Ectodermal cell (in vitro differentiated cells): ENCODE data around the gene ABHD5.

Source experiments
- H3K27ac ChIP-seq: 2 replicates; pipeline ENCODE4 v1.7.0; 2013; ENCODE audit warnings: mild to moderate bottlenecking, low read depth, low read length; ENCODE audit not compliant: insufficient read depth, poor library complexity, severe bottlenecking
- H3K27me3 ChIP-seq: 2 replicates; pipeline ENCODE4 v1.7.0; 2013; ENCODE audit warnings: mild to moderate bottlenecking, low read length; ENCODE audit not compliant: insufficient read depth, control insufficient read depth, poor library complexity, severe bottlenecking
- H3K36me3 ChIP-seq: one replicate; pipeline ENCODE4 v1.7.0; 2013; ENCODE audit warnings: low read length; ENCODE audit not compliant: control insufficient read depth, insufficient read depth
- H3K4me1 ChIP-seq: one replicate; pipeline ENCODE4 v1.7.0; 2013; ENCODE audit warnings: low read length; ENCODE audit not compliant: control insufficient read depth, insufficient read depth
- H3K4me3 ChIP-seq: 2 replicates; pipeline ENCODE4 v1.7.0; 2013; ENCODE audit warnings: low read depth, low read length, control low read depth; ENCODE audit not compliant: insufficient read depth
- H3K9me3 ChIP-seq: 2 replicates; pipeline ENCODE4 v1.7.0; 2013; ENCODE audit warnings: mild to moderate bottlenecking, low read length, moderate library complexity; ENCODE audit not compliant: control insufficient read depth
- WGBS, 2 experiments: methylation state at CpG; one replicate each; pipeline ENCODE4 v1.1.7; 2013; ENCODE audit warnings: missing lambda C conversion rate in 2 of 2; 5-methylcytosine and 5-hydroxymethylcytosine counted together

ABHD5 gene

DNA sequence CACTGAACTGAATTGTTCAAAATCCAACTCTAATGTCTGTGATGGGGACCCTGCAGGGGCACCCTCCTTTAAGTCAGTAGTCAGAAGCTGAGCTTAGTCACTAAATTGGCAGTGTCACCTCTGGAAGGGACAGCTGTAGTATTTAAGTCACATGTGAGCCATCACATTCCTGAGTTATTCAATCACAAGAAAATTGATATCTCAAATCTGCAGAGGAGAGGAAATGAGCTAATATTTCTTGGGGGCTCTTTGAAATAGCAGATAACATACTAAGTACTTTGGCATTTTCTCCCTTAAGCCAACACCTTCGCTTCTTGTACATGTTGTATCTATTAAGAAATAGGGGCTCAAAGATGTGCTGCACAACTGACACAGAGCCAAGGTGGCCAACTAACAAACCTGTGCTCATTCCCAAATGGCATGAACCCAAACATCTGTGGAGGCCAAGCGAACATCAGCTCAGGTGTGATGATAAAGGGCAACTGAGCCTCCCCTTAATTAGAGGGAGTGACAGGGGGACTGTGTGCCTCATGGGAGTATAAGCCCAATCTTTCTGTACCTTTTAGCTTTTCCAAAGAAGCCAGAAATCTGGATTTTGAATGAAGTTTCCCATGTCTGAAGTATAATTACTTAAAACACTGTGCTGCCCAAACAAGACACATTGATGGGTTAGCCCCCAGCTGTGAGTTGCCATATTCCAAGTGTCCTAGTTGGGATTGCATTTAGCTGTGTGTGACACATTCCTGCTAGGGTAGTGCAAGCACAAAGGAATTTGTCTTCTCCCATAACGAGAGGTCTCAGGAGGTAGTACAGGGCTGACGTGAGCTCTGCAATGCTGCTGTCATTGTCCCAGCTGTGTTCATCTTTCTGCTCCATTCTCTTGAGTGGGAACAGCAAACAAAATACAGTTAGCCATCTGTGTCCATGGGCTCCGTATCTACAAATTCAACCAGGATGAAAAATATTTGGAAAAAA is 63.3 kb downstream of the ABHD5 start:
- no peaks in the 10 kb centered on the region for H3K27me3 ChIP-seq
- no peaks in the 10 kb centered on the region for H3K9me3 ChIP-seq
- peaks cover under 1% of the 10 kb centered on the region for H3K4me1 ChIP-seq
- no peak overlapping the region for H3K4me3 ChIP-seq
- H3K27ac ChIP-seq = no peak overlapping the region
- 92 to 94% methylated on average over 4 to 5 of the region's 5 CpGs for WGBS, 2 experiments
- H3K36me3 ChIP-seq = no peaks in the 10 kb centered on the region

DNA sequence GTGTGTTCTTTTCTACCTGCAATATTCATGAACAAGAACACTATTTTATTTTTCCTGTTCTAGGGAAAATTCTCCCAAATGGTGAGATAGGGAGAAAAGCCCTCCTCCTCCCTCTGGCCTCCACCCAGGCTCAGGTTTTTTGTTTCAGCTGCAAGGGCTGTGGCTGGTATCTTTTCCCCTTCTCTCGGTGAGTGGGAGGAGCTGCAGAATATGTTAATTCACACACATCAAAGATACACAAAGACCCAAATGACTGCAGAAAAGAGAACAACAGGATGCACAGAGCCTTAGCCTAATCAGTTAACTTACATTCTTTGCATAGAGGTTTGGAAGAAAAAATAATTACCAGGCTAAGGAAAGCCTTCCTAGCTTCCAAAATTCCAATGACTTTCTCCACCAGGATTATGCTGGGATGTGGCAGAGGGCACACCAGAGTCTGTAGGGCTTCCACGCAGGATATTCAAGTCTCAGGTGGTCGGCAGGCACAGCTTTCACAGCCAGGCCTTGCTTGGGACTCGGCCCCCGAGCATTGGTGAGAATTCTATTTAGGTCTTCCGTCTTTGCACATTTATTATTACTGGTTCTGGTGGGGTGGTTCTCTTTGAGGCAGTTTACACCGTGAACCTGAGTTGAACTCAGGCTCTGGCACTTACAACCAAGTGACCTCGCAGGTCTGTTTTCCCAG is 64.9 kb downstream of the ABHD5 start:
- peaks cover 7% of the 10 kb centered on the region for H3K4me1 ChIP-seq
- no peaks in the 10 kb centered on the region for H3K27me3 ChIP-seq
- WGBS, 2 experiments = 85 to 94% methylated on average over 7 to 8 of the region's 8 CpGs
- no peaks in the 10 kb centered on the region for H3K9me3 ChIP-seq
- H3K4me3 ChIP-seq = no peak overlapping the region
- H3K36me3 ChIP-seq = no peaks in the 10 kb centered on the region
- no peak overlapping the region for H3K27ac ChIP-seq

DNA sequence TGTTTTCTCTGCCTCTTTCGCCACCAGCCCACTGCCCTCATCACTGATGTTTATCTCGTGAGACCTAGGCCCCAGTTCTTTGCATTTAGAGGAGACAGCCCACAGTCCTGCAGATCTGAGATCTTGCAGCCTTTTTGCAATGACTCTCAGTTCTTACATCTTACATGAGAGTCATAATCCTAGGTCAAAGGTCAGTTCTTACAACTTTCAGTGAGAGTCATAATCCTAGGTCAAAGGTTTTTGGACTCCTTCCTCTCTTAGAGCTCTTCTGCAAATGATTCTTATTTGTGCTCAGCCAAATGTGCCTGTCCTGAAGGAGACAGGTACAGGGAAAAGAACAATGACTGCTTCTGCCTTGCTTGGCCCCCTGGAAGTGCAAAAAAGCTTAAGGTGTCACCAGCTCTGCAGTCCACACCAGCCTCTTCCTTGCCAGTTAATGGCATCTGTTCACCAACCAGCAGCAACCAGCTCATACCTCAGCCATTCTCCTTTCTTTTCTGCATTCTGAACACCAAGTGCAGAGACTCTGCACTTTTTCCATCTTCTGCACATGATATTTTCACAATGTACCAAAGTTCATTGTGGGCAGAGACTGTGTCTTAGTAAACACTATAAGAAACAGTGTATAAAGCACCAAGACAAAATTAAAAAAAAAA is 67.1 kb downstream of the ABHD5 start:
- 92% methylated on average over 2 of the region's 2 CpGs for WGBS, 2 experiments
- Histone ChIP-seq H3K4me1 (peaks cover 7% of the 10 kb centered on the region), H3K4me3 (no peak overlapping the region), H3K36me3 (no peaks in the 10 kb centered on the region), H3K27me3 (no peaks in the 10 kb centered on the region), H3K9me3 (no peaks in the 10 kb centered on the region), H3K27ac (no peak overlapping the region)

DNA sequence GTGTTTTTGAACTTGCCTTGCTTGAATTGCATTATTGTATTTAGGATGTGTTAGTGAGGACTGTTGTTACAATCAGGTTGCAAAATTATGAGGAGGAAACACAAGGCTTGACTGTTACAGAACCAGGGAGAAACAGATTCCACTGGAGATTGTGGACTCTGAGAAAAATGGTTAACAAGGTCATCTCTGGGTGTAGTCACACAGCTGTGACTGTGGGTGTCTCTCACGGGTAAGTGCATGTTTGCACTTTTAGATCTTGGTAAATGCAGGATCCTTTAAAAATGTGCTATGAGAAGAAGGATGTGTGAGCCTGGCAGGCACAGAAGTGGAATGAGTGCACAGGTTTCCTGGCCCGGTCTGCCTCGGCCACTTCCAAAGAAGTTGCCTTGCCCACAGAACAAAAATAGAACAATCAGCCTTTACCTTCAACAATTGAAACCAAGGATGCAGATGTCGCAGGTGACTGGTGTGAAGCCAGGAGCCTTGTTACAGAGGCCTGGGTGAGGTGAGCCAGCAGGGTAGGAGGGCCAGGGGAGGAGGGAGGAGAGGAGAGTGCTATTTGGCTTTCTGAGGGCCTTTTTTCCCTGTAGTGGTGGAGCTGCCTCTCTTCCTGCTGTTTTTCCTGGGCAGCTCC is 68.0 kb downstream of the ABHD5 start:
- no peak overlapping the region for H3K27ac ChIP-seq
- 83 to 88% methylated on average over 4 of the region's 4 CpGs for WGBS, 2 experiments

DNA sequence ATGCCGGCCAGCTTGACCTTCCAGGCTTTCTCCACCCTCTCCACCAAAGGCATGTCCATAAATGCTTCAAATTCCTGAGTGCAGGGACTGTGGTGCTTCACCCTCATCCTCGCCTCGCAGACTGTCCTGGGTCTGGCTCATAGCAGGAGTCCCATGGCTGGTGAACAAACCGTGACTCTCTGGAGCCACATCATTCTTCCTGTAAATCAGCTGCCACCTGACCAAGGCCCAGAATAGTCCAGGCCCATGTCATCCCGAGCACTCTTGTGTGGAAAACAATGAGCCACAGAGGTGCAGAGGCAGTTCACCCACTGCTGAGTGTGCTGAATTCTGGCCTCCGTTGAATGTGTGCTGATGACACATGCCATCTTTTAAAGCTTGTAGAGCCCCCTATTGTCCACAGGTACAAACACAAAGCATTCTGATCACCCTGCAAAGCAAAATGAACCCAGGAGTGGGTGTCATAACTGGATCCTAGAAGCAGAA is 68.6 kb downstream of the ABHD5 start:
- 76 to 79% methylated on average over 6 of the region's 6 CpGs for WGBS, 2 experiments
- Histone ChIP-seq H3K4me3 (no peak overlapping the region), H3K27ac (no peak overlapping the region), H3K36me3 (no peaks in the 10 kb centered on the region), H3K9me3 (no peaks in the 10 kb centered on the region), H3K4me1 (peaks cover 7% of the 10 kb centered on the region), H3K27me3 (no peaks in the 10 kb centered on the region)

More for the DNA sequence above, 68.0 kb downstream of the ABHD5 start:
- H3K4me3 ChIP-seq = no peak overlapping the region
- no peaks in the 10 kb centered on the region for H3K9me3 ChIP-seq
- H3K36me3 ChIP-seq = no peaks in the 10 kb centered on the region
- no peaks in the 10 kb centered on the region for H3K27me3 ChIP-seq
- H3K4me1 ChIP-seq = peaks cover 7% of the 10 kb centered on the region

DNA sequence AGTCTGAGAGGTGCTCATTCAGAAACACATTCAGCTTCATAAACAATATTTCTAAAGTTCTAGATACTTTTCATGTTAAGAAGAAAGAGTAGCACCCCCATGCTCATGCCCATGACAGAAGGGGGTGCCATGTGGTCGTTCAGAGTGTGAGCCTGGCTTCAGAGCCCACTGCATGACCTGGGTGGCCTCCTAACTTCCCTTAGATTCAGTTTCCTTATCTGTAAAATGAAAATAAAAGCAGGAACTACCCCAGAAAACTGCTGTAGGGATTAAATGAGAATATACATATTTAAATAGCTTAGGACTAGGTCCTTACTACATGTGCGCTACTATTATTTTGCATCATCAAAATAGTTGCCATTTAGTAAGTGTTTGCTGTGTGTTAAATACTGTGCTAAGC is 69.2 kb downstream of the ABHD5 start:
- Histone ChIP-seq H3K36me3 (no peaks in the 10 kb centered on the region), H3K4me1 (peaks cover 7% of the 10 kb centered on the region), H3K4me3 (no peak overlapping the region), H3K9me3 (no peaks in the 10 kb centered on the region), H3K27ac (no peak overlapping the region), H3K27me3 (no peaks in the 10 kb centered on the region)
- WGBS, 2 experiments = 89 to 100% methylated on average over 1 to 2 of the region's 2 CpGs

DNA sequence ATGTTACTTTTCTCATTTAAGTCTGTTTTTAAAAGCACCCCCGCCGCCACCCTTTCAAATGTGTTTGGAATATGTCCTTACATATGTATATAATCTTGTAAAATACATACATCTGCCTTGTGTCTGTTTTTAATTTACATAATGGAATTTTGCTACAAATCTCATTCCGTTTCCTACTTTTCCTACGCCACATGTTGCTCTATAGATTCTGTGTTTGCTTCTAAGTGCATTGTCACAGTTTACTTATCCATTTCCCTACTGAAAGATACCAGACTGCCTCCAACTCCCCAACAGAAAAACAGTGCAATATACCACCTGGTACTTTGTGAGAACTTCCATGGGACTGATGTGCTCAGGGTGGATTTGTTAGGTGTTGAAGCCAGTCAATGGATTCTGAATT is 70.2 kb downstream of the ABHD5 start:
- Histone ChIP-seq H3K27ac (no peak overlapping the region), H3K9me3 (no peaks in the 10 kb centered on the region), H3K4me3 (no peak overlapping the region), H3K4me1 (peaks cover 7% of the 10 kb centered on the region), H3K27me3 (no peaks in the 10 kb centered on the region), H3K36me3 (no peaks in the 10 kb centered on the region)
- 88 to 96% methylated on average over 2 of the region's 4 CpGs for WGBS, 2 experiments

DNA sequence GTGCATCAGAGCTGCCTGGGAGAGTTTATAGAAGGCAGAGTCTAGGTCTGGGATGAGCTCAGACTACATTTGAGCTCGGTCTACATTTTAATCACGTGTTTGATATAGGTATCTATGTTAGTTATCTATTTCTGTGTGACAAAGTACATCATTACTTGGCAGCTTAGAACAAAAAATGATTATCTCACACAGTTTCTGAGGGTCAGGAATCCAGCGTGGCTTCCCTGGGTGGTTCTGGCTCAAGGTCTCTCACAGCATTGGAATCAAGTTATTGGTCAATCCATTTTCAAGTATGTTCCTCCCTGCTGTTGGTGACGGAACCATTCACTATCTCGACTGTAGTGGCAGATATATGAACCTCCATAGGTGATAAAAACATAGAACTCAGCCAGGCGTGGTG is 71.7 kb downstream of the ABHD5 start:
- Histone ChIP-seq H3K4me3 (no peak overlapping the region), H3K36me3 (no peaks in the 10 kb centered on the region), H3K9me3 (no peaks in the 10 kb centered on the region), H3K27me3 (no peaks in the 10 kb centered on the region), H3K4me1 (peaks cover 7% of the 10 kb centered on the region), H3K27ac (no peak overlapping the region)
- WGBS, 2 experiments = 88 to 93% methylated on average over 6 of the region's 6 CpGs

DNA sequence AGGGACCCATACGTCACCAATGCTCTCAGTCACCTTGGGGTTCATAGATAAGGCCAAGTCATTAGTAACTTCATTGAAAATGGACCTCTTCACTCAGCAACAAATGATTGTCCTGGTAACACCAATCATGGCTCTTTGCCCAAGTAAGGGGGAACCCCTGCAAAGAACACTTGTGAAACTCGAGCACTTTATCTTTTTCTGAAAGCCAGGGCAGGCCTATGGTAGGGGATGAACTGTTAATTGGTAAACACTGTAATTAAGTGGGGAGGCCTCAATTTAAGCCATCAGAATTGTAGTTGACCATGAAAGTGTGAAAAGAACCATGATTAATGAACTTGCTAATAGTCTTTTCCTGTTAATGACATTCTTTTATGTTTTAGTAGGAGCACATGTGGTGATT is 73.3 kb downstream of the ABHD5 start:
- Histone ChIP-seq H3K27ac (no peak overlapping the region), H3K27me3 (no peaks in the 10 kb centered on the region), H3K9me3 (no peaks in the 10 kb centered on the region), H3K4me1 (peaks cover 7% of the 10 kb centered on the region), H3K4me3 (no peak overlapping the region), H3K36me3 (no peaks in the 10 kb centered on the region)
- 72 to 77% methylated on average over 2 of the region's 2 CpGs for WGBS, 2 experiments
